Right atrium auricular region (tissue), 2 donors: ENCODE data around the gene CKS2. TPM values are rescaled to one million over a fixed set of nuclear protein-coding genes. Genes with fewer than 3 reads are reported as not detected.
A peak's percentile ranks its signal among the peaks of the same experiment; 100 is the strongest.

Experiments used
- DNase-seq: peaks from one replicate; pipeline ENCODE4 v3.0.0-alpha.2; 2019; ENCODE audit warnings: low spot score
- H3K27ac ChIP-seq, 2 donors: fragments of 200-600 bp; sonication (generic); 1 replicate in 1 of 2; 2 replicates in 1 of 2; pipeline ENCODE4 v1.5.1; 2016 to 2019
- H3K27me3 ChIP-seq, 2 donors: fragments of 200-600 bp; sonication (generic); one replicate each; pipeline versions ENCODE4 v1.5.1 to v1.6.0; 2017 to 2019
- H3K36me3 ChIP-seq: fragments of 200-600 bp; sonication (generic); one replicate; pipeline ENCODE4 v1.5.1; 2016
- H3K4me1 ChIP-seq, 2 donors: fragments of 200-600 bp; sonication (generic); one replicate each; pipeline versions ENCODE4 v1.5.1 to v1.6.0; 2017 to 2019
- H3K4me3 ChIP-seq, 2 donors: fragments of 200-600 bp; sonication (generic); 1 replicate in 1 of 2; 2 replicates in 1 of 2; pipeline ENCODE4 v1.5.1; 2017 to 2019; ENCODE audit warnings: mild to moderate bottlenecking in 1 of 2, moderate library complexity in 1 of 2
- H3K9me3 ChIP-seq, 2 donors: fragments of 200-600 bp; sonication (generic); one replicate each; pipeline ENCODE4 v1.5.1; 2019
- total RNA-seq, 2 donors: library from RNA; depleted of rRNA; stranded (reverse); fragments of >200 nt; gene quantifications; one replicate each; pipeline ENCODE4 v1.1.0, GENCODE V29; 2016
- TF ChIP-seq, protein P1 (sequence below), 2 donors: fragments of 200-600 bp; sonication (generic); IDR thresholded peaks; one replicate each; pipeline ENCODE4 v1.5.1; 2019; ENCODE audit warnings: antibody characterized with exemption in 2 of 2

The CKS2 gene
- total RNA-seq, 2 donors from 2014 or later = 7.4 to 10.6 TPM

DNA sequence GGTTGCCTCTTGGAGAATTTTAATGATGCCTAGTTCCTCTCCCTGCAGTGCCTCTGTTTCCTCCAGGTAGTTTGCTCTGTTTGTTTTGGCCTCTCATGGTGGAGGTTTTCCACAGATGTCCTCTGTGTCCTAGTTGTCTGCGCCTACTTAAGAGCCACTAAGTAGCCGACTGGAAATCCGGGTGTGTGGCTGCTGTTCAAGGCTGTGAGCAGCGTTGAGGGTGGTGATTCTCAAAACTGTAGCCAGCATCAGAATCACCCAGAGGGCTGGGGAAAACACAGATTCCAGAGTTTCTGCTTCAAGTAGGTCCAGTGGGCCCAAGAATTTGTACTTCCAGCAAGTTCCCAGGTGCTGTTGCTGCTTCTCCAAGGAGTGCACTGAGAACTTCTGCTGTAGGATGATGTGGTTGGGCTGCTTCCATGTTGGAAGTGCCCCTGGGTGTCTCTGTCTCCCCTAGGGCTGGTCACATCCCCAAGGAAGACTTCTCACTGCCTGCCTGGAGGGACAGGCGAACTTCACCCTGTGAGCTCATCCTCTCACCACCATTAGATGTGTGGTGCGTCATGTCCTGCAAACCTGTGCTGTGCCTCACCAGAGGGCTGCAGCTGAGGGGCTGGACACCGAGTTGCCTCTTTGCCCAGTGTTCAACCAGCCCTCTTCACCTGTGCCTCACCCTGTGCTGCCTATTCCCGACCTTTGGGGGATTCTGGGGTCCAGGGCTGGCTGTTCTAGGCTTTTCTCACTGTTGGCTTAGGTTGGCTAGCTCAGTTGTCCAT lies 42.1 kb downstream of the CKS2 start:
- no peak for DNase-seq
- peaks cover 80% of the 10 kb centered on the region for H3K36me3 ChIP-seq
- no peak overlapping the region for H3K27ac ChIP-seq

DNA sequence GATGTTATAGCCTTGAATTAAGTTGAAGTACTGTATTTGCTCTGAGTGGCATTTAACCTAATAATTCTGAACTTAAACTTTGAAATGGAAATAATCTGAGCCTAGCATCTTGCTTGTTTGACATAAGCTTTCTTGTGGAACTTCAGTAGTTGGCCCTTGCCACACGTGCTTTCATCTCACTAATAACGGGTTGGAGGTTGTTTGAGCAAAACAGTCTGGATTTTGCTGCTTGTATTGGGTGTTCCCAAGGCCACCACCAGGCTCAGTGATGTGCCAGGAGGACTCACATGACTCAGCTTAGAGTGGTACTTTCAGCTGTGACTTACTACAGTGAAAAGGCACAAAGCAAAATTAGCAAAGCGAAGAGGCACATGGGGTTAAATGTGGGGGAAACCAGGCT lies 43.0 kb downstream of the CKS2 start:
- TF ChIP-seq, protein P1, sequence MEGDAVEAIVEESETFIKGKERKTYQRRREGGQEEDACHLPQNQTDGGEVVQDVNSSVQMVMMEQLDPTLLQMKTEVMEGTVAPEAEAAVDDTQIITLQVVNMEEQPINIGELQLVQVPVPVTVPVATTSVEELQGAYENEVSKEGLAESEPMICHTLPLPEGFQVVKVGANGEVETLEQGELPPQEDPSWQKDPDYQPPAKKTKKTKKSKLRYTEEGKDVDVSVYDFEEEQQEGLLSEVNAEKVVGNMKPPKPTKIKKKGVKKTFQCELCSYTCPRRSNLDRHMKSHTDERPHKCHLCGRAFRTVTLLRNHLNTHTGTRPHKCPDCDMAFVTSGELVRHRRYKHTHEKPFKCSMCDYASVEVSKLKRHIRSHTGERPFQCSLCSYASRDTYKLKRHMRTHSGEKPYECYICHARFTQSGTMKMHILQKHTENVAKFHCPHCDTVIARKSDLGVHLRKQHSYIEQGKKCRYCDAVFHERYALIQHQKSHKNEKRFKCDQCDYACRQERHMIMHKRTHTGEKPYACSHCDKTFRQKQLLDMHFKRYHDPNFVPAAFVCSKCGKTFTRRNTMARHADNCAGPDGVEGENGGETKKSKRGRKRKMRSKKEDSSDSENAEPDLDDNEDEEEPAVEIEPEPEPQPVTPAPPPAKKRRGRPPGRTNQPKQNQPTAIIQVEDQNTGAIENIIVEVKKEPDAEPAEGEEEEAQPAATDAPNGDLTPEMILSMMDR (IDR thresholded peaks at IDR 0.05) = no peak
- H3K27me3 ChIP-seq = no peaks in the 10 kb centered on the region
- H3K9me3 ChIP-seq = no peaks in the 10 kb centered on the region
- H3K27ac ChIP-seq = no peak overlapping the region
- DNase-seq = no peak
- H3K36me3 ChIP-seq = peaks cover 80% of the 10 kb centered on the region
- no peak overlapping the region for H3K4me3 ChIP-seq
- H3K4me1 ChIP-seq = peaks cover 0 to 38% of the 10 kb centered on the region in 2 donors

More for the DNA sequence above, 42.1 kb downstream of the CKS2 start:
- TF ChIP-seq, protein P1 (IDR thresholded peaks at IDR 0.05) = no peak
- H3K27me3 ChIP-seq = no peaks in the 10 kb centered on the region
- H3K9me3 ChIP-seq = no peaks in the 10 kb centered on the region
- H3K4me1 ChIP-seq = peaks cover 0 to 33% of the 10 kb centered on the region in 2 donors
- H3K4me3 ChIP-seq = no peak overlapping the region

DNA sequence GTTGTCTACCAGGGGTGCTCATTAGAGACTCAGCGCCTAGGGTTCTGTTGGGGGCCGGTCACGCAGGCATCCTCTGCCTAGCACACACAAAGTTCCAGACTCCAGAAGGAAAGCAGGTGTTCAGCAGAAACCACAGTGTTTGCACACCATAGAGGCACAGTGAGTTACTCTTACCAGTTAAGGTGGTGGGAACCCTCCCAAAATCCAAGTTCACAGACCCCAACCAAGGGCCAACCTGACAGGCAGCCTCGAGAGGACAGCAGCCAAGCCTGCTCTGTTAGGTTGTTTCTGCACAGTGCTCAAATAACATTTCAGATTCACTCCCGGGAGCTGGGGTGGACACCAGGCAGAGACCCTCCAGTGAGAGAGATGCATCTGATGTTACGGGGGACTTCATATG lies 43.5 kb downstream of the CKS2 start:
- H3K9me3 ChIP-seq = no peaks in the 10 kb centered on the region
- no peak overlapping the region for H3K4me3 ChIP-seq
- H3K4me1 ChIP-seq = peaks cover 0 to 43% of the 10 kb centered on the region in 2 donors
- H3K36me3 ChIP-seq = peaks cover 80% of the 10 kb centered on the region
- H3K27ac ChIP-seq = no peak overlapping the region
- H3K27me3 ChIP-seq = no peaks in the 10 kb centered on the region
- DNase-seq = no peak
- TF ChIP-seq, protein P1 (IDR thresholded peaks at IDR 0.05) = no peak

DNA sequence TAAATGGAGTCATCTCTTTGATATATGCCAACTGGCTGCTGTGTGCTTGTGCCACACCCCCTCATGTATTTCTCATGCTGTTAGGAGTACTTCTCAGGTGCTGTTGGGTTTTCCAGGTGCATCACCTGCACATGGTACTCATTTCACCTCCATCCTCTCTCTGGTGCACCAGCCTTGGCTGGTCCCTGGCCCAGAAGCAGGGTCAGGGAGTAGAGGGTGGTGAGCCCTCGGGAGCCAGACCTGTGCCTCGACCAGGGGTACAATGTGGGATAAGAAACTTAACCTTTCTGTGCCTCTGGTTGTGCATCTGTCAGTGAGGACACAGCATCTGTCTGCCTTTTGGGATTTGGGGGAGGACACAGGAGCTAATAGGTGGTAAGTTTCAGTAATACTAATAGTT lies 45.8 kb downstream of the CKS2 start:
- TF ChIP-seq, protein P1 (IDR thresholded peaks at IDR 0.05) = no peak
- Histone ChIP-seq H3K27me3 (no peaks in the 10 kb centered on the region), H3K4me3 (no peak overlapping the region)

DNA sequence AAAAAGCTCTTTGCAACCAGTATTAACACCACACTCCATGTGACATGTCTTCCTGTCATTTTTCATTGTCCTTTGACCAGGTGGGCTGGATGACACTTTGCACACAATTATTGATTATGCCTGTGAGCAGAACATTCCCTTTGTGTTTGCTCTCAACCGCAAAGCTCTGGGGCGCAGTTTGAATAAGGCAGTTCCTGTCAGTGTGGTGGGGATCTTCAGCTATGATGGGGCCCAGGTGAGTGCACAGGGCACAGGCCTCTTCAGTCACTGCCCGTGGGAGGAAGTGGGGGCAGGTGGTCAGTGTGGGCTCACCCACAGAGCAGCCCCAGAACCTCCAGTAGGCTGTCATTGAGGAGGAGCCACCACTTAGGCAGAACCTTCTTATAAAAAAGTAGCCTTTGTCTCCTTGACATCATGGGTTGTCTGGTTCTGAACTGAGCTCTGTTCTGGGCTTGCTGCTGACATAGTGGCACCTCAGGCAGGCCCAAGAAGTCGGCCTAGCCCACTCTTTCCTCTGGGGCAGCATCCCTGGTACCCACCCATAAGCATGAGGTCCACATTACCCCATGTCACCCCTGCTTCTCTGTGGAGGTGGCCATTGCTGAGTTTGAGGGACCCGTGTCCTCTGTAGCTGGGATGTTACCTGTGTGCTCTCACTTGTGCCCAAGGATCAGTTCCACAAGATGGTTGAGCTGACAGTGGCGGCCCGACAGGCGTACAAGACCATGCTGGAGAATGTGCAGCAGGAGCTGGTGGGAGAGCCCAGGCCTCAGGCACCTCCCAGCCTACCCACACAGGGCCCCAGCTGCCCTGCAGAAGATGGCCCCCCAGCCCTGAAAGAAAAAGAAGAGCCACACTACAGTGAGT lies 46.6 kb downstream of the CKS2 start:
- peaks cover 91% of the 10 kb centered on the region for H3K36me3 ChIP-seq

More for the DNA sequence above, 45.8 kb downstream of the CKS2 start:
- Histone ChIP-seq H3K27ac (no peak overlapping the region), H3K4me1 (peaks cover 0 to 48% of the 10 kb centered on the region in 2 donors), H3K9me3 (no peaks in the 10 kb centered on the region), H3K36me3 (peaks cover 83% of the 10 kb centered on the region)
- peak; percentile 21 for DNase-seq

More for the DNA sequence above, 46.6 kb downstream of the CKS2 start:
- H3K9me3 ChIP-seq = no peaks in the 10 kb centered on the region
- DNase-seq = peak; percentile 28
- H3K27ac ChIP-seq = no peak overlapping the region
- no peak overlapping the region for H3K4me3 ChIP-seq
- no peaks in the 10 kb centered on the region for H3K27me3 ChIP-seq
- peaks cover 0 to 41% of the 10 kb centered on the region in 2 donors for H3K4me1 ChIP-seq
- TF ChIP-seq, protein P1 (IDR thresholded peaks at IDR 0.05) = no peak
